SK-N-SH (cell line): Measurements from ENCODE around the gene KIF20B. TPM values are rescaled to one million over a fixed set of nuclear protein-coding genes. Genes with fewer than 3 reads are reported as not detected.
A peak's percentile ranks its signal among the peaks of the same experiment; 100 is the strongest.

Experiments
- CTCF ChIA-PET: fragments of 300-600, 350-600 bp; formaldehyde crosslinking; extraction: SDS; loops from one replicate; lab custom pipeline; 2021; lab: Yijun Ruan, JAX
- POLR2A ChIA-PET: fragments of 350-600 bp; sonication (Branson Sonifier 250); formaldehyde crosslinking; extraction: SDS; loops from one replicate; lab custom pipeline; 2020; ENCODE audit warnings: antibody characterized with exemption, inconsistent platforms; lab: Yijun Ruan, JAX
- DNase-seq: peaks from one replicate; pipeline ENCODE4 v3.0.0; 2012
- H2AFZ ChIP-seq: fragments of 200-600 bp; sonication (generic); 2 replicates; pipeline ENCODE4 v1.8.1; 2016; ENCODE audit warnings: antibody characterized with exemption, mild to moderate bottlenecking, low read depth
- H3F3A ChIP-seq: fragments of 200-600 bp; sonication (generic); replicated peaks from 2 replicates; pipeline ENCODE3; 2016; ENCODE audit warnings: antibody characterized with exemption, mild to moderate bottlenecking; ENCODE audit not compliant: insufficient read depth
- H3K27ac ChIP-seq, 2 experiments: fragments of 200-500 bp in 1 of 2; fragments of 200-600 bp in 1 of 2; sonication (Bioruptor generic) in 1 of 2; sonication (generic), shearing (Covaris generic) in 1 of 2; 2 replicates each; pipeline versions ENCODE4 v1.5.1 to v1.6.1; 2014 to 2016; ENCODE audit warnings: low read depth in 2 of 2, inconsistent platforms in 1 of 2, low read length in 1 of 2, mild to moderate bottlenecking in 1 of 2, mixed read lengths in 1 of 2
- H3K27me3 ChIP-seq: fragments of 200-600 bp; sonication (generic), shearing (Covaris generic); 2 replicates; pipeline ENCODE4 v1.6.1; 2016; ENCODE audit warnings: mixed run types; ENCODE audit not compliant: insufficient read depth
- H3K36me3 ChIP-seq, 2 experiments: fragments of 200-500 bp in 1 of 2; fragments of 200-600 bp in 1 of 2; sonication (Bioruptor generic) in 1 of 2; sonication (generic) in 1 of 2; replicated peaks in 1 of 2; 2 replicates each; pipeline versions ENCODE3 to v1.5.1; 2014 to 2016; ENCODE audit warnings: low read length in 1 of 2, mild to moderate bottlenecking in 1 of 2; ENCODE audit not compliant: insufficient read depth in 2 of 2, control insufficient read depth in 1 of 2
- H3K4me1 ChIP-seq, 2 experiments: fragments of 200-500 bp in 1 of 2; fragments of 200-600 bp in 1 of 2; sonication (Bioruptor generic) in 1 of 2; sonication (generic), shearing (Covaris generic) in 1 of 2; 2 replicates each; pipeline versions ENCODE4 v1.5.1 to v1.6.1; 2014 to 2016; ENCODE audit warnings: low read depth in 1 of 2, low read length in 1 of 2, mixed run types in 1 of 2; ENCODE audit not compliant: insufficient read depth in 2 of 2, control insufficient read depth in 1 of 2
- H3K4me2 ChIP-seq: fragments of 200-600 bp; sonication (generic), shearing (Covaris generic); 2 replicates; pipeline ENCODE4 v1.6.1; 2017; ENCODE audit warnings: mixed run types
- H3K4me3 ChIP-seq, 2 experiments: fragments of 200-500 bp in 1 of 2; fragments of 200-600 bp in 1 of 2; sonication (Bioruptor generic) in 1 of 2; sonication (generic), shearing (Covaris generic) in 1 of 2; 2 replicates each; pipeline versions ENCODE4 v1.5.1 to v1.8.1; 2014 to 2016; ENCODE audit warnings: low read depth in 2 of 2, inconsistent platforms in 1 of 2, low read length in 1 of 2, mild to moderate bottlenecking in 1 of 2, mixed read lengths in 1 of 2, moderate library complexity in 1 of 2
- H3K79me2 ChIP-seq: fragments of 200-600 bp; sonication (generic); 2 replicates; pipeline ENCODE4 v1.8.1; 2017; ENCODE audit warnings: mild to moderate bottlenecking; ENCODE audit not compliant: insufficient read depth
- H3K9ac ChIP-seq: fragments of 200-600 bp; sonication (generic); 2 replicates; pipeline ENCODE4 v1.6.1; 2017; ENCODE audit warnings: mixed run types
- H3K9me2 ChIP-seq: fragments of 200-600 bp; sonication (generic); 2 replicates; pipeline ENCODE4 v1.6.1; 2017; ENCODE audit warnings: mixed run types
- H3K9me3 ChIP-seq: fragments of 200-600 bp; sonication (generic); 2 replicates; pipeline ENCODE4 v1.6.1; 2017; ENCODE audit warnings: mixed run types, mild to moderate bottlenecking, moderate library complexity
- H4K20me1 ChIP-seq: fragments of 200-600 bp; sonication (generic); 2 replicates; pipeline ENCODE4 v1.6.1; 2017; ENCODE audit warnings: mild to moderate bottlenecking, mixed run types; ENCODE audit not compliant: insufficient read depth
- CHD2 ChIP-seq: fragments of 150-350 bp; IDR thresholded peaks from 2 replicates; pipeline ENCODE4 v1.6.1; 2018; ENCODE audit warnings: low read length; ENCODE audit not compliant: partially characterized antibody
- ELF1 ChIP-seq: IDR thresholded peaks from 2 replicates; pipeline ENCODE4 v1.4.0; 2012
- EZH2phosphoT487 ChIP-seq: fragments of 200-600 bp; sonication (generic); IDR thresholded peaks from 2 replicates; pipeline ENCODE4 v1.6.1; 2017; ENCODE audit warnings: low read depth, mixed run types, mild to moderate bottlenecking, antibody characterized with exemption, moderate library complexity, borderline replicate concordance
- FOSL2 ChIP-seq: IDR thresholded peaks from 2 replicates; pipeline ENCODE4 v1.4.0; 2012; ENCODE audit warnings: low read depth, mild to moderate bottlenecking, moderate library complexity, borderline replicate concordance
- GABPA ChIP-seq: IDR thresholded peaks from 2 replicates; pipeline ENCODE4 v1.4.0; 2012; ENCODE audit warnings: low read depth, mild to moderate bottlenecking
- IRF3 ChIP-seq: fragments of 150-350 bp; IDR thresholded peaks from 2 replicates; pipeline ENCODE4 v1.6.1; 2016; ENCODE audit warnings: mild to moderate bottlenecking, low read depth, low read length
- JUND ChIP-seq: IDR thresholded peaks from 2 replicates; pipeline ENCODE4 v1.4.0; 2012
- MAX ChIP-seq: IDR thresholded peaks from 2 replicates; pipeline ENCODE4 v1.4.0; 2012; ENCODE audit warnings: low read depth
- MEF2A ChIP-seq: IDR thresholded peaks from 2 replicates; pipeline ENCODE4 v1.4.0; 2012; ENCODE audit warnings: low read depth, borderline replicate concordance
- MXI1 ChIP-seq: IDR thresholded peaks from 2 replicates; pipeline ENCODE4 v1.6.1; 2012; ENCODE audit warnings: mild to moderate bottlenecking, low read depth, low read length, improper control_type of control experiment
- NRF1 ChIP-seq: IDR thresholded peaks from 2 replicates; pipeline ENCODE4 v1.6.1; 2012; ENCODE audit warnings: low read depth, mild to moderate bottlenecking, low read length
- PBX3 ChIP-seq: IDR thresholded peaks from 2 replicates; pipeline ENCODE4; 2012
- REST ChIP-seq: IDR thresholded peaks from 2 replicates; pipeline ENCODE4 v1.6.1; 2012; ENCODE audit warnings: mild to moderate bottlenecking, low read depth, low read length, moderate library complexity
- TCF12 ChIP-seq: IDR thresholded peaks from 2 replicates; pipeline ENCODE4 v1.4.0; 2012
- TEAD4 ChIP-seq: IDR thresholded peaks from 2 replicates; pipeline ENCODE4 v1.4.0; 2012; ENCODE audit warnings: mild to moderate bottlenecking, borderline replicate concordance; ENCODE audit not compliant: insufficient read depth
- USF1 ChIP-seq: IDR thresholded peaks from 2 replicates; pipeline ENCODE4 v1.4.0; 2012; ENCODE audit warnings: low read depth, borderline replicate concordance
- USF2 ChIP-seq: fragments of 150-350 bp; IDR thresholded peaks from 2 replicates; pipeline ENCODE4 v1.6.1; 2017; ENCODE audit warnings: antibody characterized with exemption, low read length, low read depth, borderline replicate concordance
- WGBS: methylation state at CpG from one replicate; pipeline ENCODE4 v1.1.6; 2017; ENCODE audit warnings: low lambda C conversion rate; 5-methylcytosine and 5-hydroxymethylcytosine counted together
- polyA plus RNA-seq, 3 experiments: library from polyadenylated mRNA; depleted of rRNA; stranded (reverse); fragments of >200 nt; gene quantifications; 2 replicates each; pipeline ENCODE4 v1.2.3, GENCODE V29; 2012

KIF20B gene
- polyA plus RNA-seq, 1 of the 3 experiments (the other 2 are of a cell fraction): 1.5 TPM

- CTCF ChIA-PET: no interaction called here
- H3F3A ChIP-seq: peaks cover 9% of the 10 kb centered on the region
- H3K4me3 ChIP-seq: 0 out of 4 replicates have a peak overlapping the region, but pooled peaks of 1 of the 2 experiments have one; percentile 21
- H3K4me2 ChIP-seq: peak overlapping the region; percentile 46
- H3K79me2 ChIP-seq: peaks cover 88% of the 10 kb centered on the region
- H3K36me3 ChIP-seq: peaks cover 0 to 10% of the 10 kb centered on the region in 2 experiments
- H3K4me1 ChIP-seq: peaks cover 8 to 17% of the 10 kb centered on the region in 2 experiments; a peak in 3 of 4 replicates
- H4K20me1 ChIP-seq: 0 out of 2 replicates have a peak, but pooled peaks cover 4% of the 10 kb centered on the region
- H2AFZ ChIP-seq: peak overlapping the region; percentile 80
- POLR2A ChIA-PET: no interaction called here
- H3K9ac ChIP-seq: no peak overlapping the region
- H3K9me2 ChIP-seq: no peaks in the 10 kb centered on the region
- peak overlapping the region in 1 of 2 experiments; percentile 44; a peak in 3 of 4 replicates for H3K27ac ChIP-seq
- no peak for DNase-seq
- 81% methylated on average over 3 of the region's 3 CpGs for WGBS
- H3K27me3 ChIP-seq: no peaks in the 10 kb centered on the region
- TF ChIP-seq FOSL2: no peak
- no peak for TF ChIP-seq REST
- TF ChIP-seq NRF1: no peak
- TF ChIP-seq USF1: no peak
- TF ChIP-seq MAX: no peak
- TF ChIP-seq MEF2A: no peak
- no peak for TF ChIP-seq CHD2
- no peak for TF ChIP-seq JUND
- TF ChIP-seq TCF12: no peak
- no peak for TF ChIP-seq USF2
- TF ChIP-seq EZH2phosphoT487: no peak
- no peak for TF ChIP-seq PBX3
- no peak for TF ChIP-seq ELF1
- no peak for TF ChIP-seq TEAD4
- TF ChIP-seq GABPA: no peak
- no peak for TF ChIP-seq IRF3
- no peak for TF ChIP-seq MXI1
- TF ChIP-seq, all 33 proteins: peak for 0
- H3K9me3 ChIP-seq: no peaks in the 10 kb centered on the region
Observed at GRCh38 chr10:89705466-89705865, 4.1 kb downstream of the KIF20B start.
